ENCODE results near the gene HHIPL1.
A peak's percentile ranks its signal among the peaks of the same experiment; 100 is the strongest.

Gene HHIPL1

DNA sequence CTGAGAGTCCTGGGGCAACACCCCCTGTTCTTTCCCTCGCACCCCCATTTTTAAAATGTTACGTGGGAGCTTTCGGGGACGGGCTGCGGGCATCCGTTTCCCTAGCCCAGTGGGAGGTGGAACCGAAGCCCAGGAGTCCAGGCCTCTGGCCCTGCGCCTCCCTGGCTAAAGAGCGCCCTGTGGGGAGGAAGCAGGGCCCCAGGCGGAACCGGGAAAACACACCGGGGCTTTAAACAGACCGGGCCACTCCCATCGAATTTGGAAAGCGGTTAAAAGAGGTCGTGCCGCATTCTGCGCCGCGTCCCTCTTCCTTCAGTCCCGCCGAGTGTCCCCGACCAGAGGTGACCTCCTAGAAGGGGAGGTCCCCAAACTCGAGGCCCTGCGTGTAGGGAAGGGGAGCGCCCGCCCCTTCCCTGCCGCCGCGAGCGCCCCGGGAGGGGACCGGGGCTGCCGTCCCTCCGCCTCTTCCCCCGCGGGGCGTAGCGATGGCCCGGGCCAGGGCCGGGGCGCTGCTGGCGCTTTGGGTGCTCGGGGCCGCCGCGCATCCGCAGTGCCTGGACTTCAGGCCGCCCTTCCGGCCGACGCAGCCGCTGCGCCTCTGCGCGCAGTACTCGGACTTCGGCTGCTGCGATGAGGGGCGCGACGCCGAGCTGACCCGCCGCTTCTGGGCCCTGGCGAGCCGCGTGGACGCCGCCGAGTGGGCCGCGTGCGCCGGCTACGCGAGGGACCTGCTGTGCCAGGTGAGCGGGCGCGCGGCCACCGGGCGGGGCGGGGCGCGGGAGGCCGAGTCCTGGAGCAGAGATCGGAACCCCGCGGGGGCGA, at the start of gene HHIPL1:
Gene HHIPL1 (plus strand): TSS at position 407 of the 822 bp plus-strand sequence. CDS start 79 bp downstream, at position 486.
- DNase-seq: no peak

DNA sequence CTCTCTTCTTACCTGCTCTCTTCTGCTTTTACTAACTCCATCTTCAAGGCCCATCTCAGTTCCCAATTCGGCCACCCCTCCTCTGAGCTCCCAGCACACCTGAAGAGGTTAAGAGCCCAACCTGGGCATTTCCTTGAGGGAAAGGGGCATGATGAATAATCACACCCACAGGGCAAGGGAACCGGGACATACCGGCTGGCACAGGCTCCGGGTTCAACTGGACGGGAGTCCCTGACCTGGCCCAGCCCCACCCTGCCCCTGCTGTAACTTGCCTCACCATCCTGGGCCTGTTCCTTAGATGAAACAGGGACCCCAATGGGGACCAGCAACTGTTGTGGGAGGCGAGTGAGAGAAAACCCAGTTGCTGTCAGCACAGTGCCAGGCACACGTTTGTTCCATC, 49.4 kb upstream of the HHIPL1 start:
- no peak for DNase-seq

DNA sequence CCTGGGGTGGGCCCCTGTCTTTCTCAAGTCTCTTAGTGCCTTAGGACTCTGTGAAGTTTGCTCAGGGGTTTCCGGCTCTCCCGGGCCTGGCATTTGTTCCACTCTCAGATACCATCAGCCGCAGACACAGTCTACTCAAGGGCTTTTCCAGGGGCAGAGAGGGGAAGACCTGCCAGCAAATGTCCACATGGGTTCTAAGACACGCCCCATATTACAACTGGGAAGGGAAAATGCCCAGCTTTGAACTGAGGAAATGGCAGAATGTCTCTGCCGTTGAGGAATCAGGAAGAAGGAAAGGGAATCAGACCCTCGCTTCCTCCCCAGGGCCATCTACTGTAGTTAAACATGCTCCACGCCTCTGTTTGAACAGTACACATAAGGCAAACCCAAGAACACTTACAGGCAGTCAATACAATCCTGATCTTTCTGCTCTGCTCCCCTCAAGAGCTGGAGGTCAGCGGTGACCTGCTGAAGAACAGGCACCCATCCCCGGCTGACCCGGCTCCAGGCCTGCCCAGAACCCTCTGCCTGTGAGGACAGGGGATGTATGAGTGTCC, 48.8 kb upstream of the HHIPL1 start:
- DNase-seq: no peak

DNA sequence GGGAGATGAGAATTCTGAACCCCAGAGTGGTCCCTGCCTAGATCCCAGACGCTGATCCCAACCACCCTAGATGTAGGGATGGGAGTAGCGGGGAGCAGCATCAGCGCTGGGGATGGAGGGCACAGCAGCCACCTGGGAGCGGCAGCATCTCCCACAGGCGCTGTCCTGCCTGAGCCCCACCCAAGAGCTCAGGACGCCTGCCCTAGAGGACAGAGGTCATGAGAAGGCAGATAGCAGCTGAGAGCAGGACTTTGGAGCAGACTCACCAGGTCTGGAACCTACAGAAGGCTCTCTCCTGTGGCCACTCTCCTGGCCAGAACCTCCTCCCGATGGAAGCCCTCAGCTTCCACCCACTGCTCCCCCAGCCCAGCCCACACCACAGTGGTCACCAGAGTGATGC, 48.2 kb upstream of the HHIPL1 start:
- DNase-seq: no peak

DNA sequence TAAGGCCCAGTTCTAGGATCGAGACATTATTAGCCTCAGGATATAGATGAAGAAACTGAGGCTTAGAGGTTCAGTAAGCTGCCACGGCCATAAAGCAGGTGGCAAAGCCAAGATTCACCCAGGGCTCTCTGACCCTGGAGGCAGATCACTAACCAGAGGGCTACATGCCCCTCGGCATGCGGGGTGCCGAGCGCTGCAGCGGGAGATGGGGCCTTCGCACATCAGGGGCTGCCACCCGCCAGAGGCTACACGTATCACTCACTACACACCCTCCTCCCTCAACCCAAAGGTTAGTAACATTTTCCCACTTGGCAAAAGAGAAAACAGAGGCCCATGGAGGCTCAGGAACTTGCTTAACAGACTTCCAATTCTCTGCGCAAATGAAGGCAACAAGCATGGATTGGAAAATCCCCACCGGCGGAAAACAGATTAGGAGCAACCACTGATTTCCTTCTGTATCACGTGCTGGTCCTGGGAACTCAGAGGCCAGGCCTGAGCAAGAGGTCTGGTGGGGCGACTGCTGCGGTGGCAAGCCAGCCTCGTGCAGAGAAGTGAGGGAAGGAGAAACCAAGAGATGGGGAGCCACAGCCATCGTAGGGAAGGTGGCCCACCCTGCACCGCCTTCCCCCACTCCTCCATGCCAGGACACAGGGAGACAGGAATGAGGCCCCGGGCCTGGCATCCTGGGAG, 46.9 kb upstream of the HHIPL1 start:
- DNase-seq: no peak

DNA sequence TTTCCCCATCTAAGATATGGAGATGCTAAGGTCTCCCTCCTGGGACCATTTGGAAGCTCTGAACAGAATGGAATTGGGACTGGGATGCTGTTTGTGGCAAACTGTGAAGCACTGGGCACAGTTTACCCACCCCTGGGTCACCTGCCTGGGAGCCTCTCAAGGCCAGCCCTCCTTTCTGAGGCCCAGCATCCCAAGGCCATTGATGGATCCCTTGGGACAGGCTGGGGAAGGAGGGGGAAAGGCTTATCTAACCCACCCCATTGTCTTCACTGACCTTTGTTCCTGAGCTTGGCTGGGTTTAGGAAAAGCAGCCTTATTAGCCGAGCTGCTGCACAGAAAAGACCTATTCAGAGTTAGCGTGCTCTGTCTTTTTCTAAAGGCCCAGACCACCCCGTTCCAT, 46.2 kb upstream of the HHIPL1 start:
- no peak for DNase-seq

DNA sequence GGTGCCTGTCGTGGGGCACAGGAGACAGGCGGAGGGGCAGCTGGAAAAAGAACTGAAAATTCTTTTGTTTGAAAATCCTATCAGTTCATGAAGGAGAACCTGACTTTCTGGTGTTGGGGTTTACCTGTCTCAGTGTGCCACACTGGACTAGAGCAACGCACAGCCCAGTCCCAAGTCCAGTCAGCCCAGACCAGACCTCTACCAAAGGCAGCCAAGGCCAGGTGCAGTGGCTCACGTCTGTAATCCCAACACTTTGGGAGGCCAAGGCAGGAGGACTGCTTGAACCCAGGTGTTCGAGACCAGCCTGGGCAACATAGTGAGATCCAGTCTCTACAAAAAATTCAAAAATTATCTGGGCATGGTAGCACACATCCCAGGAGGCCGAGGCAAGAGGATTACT, 45.5 kb upstream of the HHIPL1 start:
- no peak for DNase-seq

DNA sequence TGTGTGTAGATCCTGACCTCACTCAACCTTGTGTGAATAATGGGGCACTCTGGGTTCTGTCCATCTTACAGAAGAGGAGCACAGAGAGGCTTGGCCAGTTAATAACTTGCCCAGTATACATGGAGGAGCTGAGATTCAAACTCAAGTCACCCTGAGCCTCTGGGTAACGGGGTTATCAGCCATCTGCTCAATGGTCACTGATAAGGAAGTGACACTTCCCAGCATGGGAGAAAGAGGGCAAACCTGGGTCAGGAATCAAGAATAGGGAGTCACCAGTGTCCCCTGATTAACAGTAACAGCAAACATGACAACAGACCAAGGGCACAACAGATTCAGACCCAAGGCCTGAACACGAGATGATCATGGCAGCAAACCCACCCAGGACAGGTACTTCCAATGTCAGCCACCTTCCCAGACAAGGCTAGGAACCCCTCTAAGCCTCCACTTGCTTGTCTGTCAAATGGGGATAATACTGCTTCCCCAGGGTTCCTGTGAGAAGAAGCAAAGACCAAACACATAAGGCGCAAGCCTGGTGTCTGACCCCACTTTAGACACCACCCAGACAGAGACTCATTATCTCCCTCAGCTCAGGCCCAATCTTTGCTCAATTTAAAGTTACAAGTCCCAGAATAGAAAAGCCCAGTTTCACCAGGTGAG, 44.6 kb upstream of the HHIPL1 start:
- DNase-seq: no peak

DNA sequence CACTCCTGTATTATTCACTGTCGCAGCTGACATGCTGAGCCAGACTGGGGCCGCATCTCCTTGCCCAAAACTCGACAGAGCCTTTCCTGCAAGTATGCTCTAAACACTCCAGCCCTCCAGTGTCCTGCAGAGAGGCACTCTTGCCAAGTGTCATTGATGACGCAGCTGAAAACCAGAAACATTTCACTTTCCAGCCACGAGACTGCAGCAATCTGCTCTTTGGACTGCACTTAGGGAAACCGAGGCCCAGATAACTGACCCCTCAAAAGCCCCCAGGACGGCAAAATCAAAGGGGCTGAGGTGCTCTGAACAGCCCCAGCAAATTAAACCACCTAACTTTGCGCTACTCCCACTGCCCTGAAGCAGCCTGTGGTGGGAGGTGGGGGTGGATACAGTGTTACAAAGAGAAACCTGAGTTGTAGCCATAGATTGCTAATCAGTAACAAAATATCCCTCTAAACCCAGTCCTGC, 43.5 kb upstream of the HHIPL1 start:
- DNase-seq: no peak

DNA sequence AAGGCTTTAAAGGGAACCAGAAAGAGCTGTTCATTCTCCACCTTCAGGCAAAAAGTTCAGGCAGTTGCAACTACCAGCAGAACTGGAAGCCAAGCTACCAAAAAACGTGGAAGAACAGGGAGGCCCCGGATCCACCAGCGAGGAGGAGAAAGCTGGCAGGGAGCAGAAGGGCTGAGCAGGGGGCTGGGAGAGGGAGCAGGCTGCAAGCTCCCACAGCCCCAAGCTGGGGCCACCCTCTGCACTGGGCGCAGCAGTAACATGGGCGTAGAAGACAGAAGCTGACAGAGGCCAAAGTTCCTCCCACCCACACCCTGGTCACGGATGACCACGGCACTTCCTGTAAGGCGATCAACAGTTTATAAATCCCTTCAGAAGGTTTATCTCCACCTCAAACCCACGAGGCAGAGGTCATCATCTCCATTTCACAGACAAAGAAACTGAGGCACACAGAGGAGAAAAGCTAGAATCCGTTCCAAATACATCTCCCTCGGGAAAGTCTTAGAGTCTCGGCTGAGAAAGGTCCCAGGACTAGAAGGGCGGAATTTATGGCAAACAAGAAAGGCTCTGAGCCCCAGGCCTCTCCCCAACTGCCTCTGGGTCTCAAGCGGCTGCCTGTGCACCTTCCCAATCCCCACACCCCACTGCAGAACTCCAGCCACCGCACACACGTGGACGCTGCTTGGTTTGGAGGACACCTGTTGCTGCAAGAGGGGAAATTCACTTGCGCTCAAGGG, 42.7 kb upstream of the HHIPL1 start:
- no peak for DNase-seq

DNA sequence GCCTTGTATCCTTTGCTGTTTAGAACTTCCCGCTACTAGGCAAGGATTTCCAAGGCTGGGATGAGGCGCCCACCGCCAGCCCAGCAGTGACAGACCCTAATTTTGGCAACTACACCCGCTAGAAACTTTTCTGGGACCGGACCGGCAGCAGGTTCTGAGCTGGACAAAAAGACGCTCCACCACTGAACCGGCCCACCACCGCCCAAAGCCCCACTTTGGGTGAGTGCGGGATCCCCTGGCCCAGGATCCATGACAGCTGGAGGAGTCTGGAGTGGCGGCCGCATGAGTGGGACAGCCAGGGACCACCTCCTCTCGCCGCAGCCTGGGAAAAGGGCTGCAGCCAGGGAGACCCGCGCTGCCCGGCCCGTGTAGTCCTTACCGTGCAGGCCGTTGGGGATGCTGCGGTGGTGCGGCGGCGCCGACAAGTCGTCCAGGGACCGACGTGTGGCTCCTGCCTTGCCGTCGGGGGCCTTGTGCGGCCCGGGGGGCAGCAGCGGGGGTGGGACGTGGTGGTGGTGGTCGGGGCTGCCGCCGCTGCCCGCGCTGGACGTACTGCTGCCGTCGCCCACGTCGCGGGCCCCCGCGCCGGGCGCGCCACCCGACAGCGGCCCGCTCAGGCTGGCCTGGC, 42.0 kb upstream of the HHIPL1 start:
- DNase-seq: no peak

DNA sequence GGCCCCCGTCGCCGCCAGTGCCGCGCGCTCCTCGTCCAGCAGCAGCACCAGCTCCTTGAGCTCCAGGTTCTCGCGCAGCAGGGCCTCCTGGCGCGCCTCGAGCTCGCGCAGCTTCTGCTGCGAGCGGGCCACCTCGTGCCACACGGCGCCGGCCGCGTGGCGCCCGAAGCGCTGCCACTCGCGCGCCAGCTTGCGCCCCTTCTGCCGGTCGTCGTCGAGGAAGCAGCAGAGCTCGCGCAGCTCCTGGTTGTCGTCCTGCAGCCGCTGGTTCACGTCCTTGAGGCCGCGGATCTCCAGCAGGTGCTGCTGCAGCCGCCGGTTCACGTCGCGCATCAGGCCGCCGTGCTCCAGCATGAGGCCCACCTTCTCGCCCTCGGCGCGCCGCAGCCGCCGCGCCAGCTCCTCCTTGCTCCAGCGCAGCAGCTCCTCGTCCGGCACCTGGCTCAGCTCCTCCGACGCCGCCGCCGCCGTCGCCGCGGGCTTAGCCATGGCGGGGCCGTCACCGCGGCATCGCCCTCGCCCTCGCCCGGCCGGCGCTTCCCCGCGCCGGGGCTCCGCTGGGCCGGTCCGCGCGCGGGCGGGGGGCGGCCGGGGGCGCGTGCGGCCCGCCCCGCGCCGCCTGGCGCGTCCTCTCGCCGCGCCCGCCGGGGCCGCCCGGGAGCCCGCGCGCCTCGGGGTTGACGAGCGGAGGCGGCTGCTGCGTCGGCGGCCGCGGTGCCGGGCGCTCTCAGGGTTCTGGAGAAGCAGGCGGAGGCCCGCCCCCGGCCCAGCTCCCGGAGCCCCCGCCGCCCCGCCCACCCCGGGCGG, 41.3 kb upstream of the HHIPL1 start, which contains the start of gene CCDC85C:
Gene CCDC85C (minus strand): TSS at position 737 of the 807 bp plus-strand sequence. CDS start 248 bp downstream, at position 489.
- DNase-seq: no peak

DNA sequence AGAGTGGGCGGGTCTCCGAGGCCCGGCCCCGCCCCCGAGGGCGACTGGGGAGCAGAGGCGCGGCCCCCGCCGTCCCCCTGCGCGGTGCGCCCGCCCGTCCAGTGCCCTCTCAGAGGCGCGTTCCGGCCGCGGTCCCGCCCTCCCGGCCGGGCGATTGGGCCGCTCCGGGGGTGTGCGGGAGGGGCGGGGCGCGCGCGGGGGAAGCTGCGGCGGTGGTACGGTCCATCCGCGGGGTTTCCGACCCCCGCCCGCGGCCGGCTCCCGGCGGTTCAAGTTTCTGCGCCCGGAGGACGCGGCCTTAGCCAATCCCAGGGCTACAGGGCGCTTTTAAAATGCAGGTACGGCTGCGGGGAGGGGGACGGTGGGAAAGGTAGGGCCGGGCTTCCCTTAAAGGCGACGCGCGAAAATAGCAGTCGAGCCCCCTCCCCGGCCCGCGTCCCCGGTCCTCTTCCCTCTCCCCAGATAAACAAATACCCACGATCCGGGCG, 40.6 kb upstream of the HHIPL1 start:
- peak; percentile 58 for DNase-seq

DNA sequence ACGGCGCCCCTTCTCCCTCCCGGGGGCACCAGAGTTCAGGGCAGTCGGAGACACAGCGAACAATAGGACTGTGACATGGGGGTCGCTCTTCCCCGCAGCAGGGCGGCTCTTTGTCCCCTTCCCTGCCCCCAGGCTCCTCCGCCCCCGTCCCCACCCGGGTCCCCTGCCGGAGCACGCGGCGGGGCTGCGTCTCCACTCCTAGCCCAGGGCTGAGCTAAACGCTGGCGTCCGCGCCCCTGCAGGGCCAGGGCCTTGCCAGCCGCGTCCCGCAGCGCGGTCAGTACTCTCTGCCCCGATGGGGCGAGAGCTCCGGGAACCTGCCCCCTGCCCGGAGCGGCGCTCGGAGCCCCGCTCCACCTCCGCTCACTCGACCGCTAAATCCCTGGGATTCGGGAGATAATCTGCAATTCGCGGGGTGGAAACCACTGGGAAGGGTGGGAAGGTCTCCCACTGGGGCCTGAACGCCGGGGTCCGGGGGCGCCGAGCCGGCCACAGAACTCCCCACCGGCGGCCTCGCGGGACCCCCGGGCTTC, 40.1 kb upstream of the HHIPL1 start:
- DNase-seq: no peak

DNA sequence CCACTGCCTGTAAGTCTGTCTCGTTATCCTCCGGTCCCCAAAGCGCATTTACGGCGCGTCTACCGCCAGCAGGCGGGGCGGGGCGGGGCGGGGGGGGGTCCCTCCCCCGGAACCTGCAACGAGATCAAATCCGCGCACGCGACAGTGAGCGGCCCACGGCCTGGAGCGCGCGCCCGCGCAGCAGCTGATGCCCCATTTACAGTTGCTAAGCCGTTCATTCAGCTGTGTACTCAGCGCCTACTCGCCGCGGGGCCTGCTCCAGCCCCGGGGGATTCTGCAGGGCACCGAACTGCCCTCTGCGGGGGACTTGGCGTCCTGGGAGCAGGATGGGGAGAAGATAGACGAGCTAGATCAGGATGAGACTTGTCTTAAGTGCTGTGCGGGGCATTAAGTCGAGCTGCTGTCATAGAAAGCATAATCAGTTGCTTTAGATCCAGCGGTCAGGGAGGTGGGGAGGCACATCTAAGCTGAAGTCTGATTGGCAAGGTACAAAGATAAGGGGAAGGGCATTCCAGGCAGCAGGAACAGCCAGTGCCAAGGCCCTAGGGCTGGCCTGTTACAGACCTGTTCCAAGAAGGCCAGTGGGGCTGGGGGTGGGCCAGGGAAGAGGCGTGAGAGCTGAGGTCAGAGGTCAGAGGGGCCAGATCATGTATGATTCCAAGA, 39.5 kb upstream of the HHIPL1 start:
- no peak for DNase-seq

DNA sequence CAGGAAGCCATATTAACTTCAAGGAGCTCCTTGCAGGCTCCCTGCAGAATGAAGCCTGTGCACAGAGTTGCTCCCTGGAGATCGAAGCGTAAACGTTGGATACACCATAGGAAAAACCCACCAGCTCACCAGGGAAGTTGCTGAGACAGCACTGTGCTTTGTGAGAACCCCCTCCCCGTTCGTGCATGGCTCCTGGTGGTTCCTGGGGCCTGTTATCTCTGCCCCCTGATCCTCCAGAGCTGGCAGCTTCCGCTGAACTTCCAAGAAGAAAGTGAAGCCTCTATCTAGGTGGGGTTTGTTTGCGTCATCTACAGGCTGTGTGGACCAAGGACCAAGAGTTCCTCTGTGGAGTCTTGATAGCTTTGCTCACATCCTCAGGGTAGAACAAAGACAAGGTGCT, 38.6 kb upstream of the HHIPL1 start:
- no peak for DNase-seq

DNA sequence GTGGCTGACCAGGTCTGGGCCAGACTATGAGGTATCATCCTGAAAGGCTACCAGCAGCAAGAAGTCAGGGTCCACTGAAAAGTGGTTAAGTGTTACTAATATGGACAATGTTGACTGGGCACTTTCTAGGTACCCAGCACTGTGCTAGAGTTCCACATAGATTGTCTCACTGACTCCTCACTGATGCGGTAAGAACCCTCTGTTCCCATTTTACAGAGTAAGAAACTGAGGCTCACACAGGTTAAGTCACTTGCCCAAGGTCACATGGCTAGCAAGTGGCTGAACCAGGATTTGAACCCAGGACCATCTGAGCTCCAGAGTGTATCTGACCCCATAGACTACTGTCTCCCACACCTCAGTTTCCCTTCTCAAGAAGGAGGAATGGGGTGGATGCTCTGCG, 36.3 kb upstream of the HHIPL1 start:
- no peak for DNase-seq

DNA sequence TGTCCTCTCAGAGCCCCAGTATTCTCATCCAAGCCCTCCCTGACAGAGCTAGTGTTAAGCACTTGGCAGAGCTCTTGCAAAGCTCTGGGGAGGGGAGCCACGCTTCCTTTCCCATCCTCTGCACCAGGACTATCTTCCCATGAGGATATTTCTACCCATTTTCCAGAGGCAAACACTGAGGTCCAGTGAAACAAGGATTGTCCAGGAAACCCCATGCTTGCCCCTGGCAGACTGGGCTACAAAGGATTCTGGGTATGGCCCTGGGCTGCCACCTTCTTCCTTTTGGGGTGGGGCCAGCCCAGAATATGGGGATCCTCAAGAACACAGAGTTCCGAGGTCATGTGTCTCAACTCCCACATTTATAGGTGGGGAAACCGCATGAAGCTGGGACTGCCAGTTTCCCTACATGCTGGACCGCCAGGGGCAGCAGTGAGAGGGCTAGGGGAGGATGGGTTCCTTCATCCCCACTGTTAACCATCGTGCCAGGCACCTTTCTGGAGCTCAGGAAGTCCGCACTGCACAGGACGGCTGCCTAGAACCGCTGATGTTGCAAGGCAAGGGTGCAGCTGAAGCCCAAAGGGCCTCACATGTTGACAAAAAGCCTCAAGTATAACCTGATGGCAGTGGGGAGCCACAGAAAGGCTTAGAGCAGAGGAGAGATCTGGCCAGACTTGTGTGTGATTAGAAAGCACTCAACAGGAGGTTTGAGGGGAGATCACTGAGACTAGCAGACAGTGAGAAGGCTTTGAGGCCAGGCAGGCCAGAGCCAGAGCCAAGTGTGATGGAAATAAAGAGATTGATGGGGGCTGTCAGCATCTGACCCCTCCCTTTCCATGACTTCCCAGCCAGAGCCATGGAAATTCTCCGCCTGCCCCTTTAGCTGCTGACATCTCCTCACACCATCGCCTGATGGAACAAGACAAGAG, 35.4 kb upstream of the HHIPL1 start:
- DNase-seq: no peak

DNA sequence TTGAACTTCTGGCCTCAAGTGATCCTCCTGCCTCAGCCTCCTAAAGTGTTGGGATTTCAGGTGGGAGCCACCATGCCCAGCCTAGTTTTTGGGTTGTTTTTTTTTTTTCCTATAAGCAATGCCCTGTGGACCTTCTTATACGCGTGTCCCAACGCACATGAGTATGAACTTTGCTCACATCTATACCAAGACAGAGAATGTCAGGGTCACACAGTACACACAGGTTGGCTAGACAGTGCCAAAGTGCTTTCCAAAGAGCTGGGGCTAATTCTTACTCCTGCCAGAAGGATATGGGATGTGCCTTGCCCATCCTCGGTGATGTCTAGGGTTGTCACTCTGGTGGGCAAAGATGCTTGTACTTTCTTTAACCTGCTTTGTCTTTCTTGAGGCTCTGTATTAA, 33.3 kb upstream of the HHIPL1 start:
- no peak for DNase-seq
